ELF-1 (cell line): ENCODE results near the gene NAV2.
"Not testable (repeated sequence)": the region's sequence is repeated elsewhere in the genome, so short reads cannot be mapped to it uniquely, and the experiment has no call there.

Source experiments
- DNase-seq: peaks from one replicate; pipeline ENCODE4 v3.0.0-alpha.2; 2016; ENCODE audit warnings: low read depth, low spot score

NAV2 gene

DNA sequence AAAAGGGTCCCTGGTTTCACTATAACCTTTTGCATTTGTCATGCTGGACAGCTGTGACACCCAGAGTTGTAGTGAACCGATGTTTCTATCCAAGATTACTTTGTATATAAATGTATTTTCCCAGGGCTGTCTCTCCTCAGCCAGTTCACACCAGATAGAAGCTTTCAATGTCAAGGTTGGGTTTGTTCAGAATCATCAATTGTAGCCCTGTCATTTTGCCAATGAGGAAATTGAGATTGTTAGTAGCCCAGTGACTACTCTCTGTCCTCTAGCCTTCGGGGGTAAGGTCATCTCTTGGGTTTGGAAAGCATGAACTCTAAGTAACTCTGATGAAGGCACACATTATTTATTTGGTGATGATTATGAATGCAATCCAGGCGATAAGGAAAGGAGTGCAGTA, 282.0 kb downstream of the NAV2 start:
- DNase-seq: no peak

DNA sequence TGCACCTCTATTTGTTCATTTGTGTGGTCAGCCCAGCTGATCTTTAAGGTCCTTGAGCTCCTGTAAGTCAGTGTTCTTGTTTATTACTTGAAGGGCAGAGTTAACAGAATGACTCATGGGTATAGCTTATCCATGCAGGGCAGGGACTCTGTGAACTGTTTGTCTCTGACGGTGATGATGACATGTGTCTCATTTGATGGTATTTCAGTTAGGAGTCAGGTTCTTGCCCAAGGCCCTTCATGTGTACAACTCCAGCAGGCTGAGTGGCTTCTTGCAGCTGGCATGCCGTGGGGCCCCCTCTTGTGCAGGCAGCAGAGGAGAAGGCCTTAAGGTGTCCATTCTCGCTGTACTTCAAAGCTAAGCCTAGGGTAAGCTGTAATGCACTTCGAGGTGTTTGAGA, 282.5 kb downstream of the NAV2 start:
- peak; percentile 42 for DNase-seq

DNA sequence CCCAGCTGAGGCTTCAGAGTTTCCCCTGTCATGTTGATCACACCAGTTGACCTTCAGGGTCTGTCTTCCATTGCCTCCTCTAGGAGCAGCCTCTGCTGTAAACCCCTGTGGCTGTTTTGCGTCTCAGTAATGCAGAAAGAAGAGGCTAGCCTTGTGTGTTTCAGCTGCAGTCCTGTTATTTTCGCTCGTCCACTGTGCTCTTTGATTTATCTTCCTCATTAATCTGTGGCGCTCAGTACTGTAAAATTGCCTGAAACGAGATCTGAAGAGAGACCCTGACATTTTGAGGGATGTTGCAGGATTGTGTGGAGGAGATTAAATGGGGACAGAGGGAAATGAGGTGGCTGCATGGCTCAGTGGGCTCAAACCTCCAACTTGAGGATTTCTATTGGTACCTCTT, 283.9 kb downstream of the NAV2 start:
- DNase-seq: peak; percentile 39

DNA sequence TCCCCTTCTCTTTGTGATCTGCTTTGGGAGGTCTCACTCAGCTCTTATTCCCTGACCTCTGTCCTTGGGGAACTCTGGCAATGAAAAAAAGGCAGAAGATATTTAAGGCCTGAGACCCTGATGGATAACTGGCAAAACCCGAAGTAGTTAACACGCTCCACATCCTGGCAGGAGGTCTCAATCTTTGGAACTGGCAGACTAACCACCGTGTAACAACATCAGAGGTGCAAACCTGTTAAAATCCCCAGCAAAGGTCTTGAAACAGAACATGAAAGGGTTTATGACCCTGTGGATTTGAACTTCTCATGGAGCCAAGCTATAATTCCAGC, 287.3 kb downstream of the NAV2 start:
- no peak for DNase-seq

DNA sequence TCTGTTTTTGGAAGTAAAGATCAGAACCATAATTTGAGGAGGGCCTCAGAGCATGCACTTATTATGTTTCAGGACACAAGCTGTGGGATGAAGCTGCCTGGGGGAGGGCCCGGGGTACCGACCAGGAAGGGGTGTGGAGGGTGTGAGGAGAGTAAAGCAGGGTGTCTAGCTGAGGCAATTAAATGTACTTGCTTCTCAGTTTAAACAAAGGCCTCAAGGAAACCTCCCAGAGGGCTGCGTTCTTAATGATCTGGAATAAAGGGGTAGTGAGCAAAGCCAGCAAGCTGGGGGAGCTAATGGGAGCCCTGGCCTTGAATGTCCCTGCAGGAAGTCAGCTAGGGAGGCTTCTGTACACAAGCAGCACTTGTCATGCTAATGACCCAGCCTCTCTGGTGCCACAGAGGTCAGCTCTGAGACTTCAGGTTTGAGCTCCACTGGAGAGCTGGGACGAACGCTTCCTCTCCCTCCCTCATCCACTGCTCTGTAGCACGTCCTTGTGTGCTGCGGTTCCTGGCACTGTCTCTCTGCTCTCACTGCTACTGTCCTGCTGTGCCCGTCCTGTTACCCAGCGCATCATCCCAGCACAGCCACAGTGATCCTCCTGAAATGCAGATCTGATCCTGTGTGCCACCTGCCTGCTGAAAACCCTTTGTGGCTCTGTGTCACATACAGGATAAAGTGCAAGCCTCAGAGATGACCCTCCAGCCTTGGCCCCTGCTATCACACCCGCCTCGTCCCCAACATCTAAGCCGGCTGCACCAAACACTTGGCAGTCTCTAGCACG, 287.9 kb downstream of the NAV2 start:
- DNase-seq: peak; percentile 96

DNA sequence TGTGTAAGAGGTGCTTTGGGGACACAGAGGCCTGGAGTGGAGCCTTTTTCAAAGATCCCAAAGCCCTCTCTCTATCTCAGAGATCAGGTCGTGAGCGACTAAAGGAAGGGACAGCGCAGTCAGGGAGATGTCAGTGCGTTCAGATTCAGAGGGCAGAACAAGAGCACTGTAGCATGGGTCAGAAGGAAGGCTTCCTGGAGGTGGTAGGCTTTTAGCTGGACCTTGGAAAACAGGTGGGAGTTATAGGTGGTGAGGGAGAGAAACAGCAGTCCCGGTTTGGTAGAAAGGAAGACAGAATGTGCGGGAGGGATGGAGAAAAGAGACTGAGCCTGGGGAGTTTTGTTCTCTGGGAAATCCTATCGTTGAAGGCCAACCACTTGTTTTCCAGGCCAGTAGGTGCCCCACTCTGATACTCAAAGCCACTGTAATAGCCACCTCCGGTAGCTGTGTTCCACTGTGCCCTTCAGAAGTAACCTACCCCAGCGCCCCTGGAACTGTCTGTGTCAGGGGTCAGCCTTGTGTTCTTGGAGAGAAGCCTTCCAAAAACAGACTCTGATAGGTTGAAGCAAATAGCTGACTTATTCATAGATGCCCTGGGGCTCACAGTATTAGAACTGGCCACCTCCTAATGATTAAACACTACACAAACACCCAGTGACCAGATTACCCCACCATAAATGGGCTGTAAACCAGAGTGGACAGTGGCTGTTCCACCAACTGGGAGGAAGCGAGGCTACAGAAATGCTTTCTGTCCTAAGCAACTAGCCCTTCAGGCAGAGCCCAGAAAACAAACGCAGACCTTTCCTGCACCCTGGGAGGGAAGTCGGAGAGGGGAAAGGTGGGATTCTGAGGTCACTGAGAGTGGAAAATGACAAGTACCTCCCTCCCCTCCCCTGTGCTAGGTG, 289.9 kb downstream of the NAV2 start:
- peak; percentile 73 for DNase-seq

DNA sequence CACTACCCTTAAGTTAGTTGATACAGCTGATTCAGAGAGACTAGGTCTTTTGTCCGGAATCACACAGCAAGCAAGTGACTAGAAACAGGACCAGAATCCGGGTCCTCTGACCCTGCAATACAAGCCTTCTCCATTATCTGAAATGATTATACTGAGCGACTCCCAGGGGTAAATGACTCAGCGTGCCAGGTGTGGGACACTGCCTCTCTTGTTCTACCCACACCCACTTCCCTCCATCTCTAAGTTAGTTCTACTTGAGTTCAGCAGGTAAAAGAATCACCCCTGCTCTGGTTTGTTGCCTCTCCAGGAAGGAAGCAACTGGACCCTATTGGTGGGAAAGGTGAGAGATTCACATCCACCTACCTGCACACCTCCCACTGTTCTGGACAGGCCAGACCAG, 290.7 kb downstream of the NAV2 start:
- no peak for DNase-seq

DNA sequence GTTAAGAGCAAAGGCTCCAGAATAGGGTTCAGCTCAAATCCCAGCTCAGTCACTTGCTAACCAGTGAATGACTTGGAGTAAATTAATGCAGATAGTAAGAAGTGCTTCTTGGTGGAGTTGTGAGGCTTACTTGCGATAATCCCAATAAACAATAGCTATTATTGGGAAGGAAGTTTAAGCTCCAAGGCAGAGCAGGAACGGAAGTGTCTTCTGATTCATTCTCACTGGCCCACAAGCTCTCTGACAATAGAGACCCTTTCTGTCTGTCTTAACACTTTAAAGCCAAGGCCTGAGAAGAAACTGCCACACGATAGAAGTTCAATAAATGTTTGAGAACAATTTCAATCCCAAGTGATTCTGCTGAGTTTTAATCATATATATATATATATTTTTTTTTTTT, 292.2 kb downstream of the NAV2 start:
- no peak for DNase-seq

DNA sequence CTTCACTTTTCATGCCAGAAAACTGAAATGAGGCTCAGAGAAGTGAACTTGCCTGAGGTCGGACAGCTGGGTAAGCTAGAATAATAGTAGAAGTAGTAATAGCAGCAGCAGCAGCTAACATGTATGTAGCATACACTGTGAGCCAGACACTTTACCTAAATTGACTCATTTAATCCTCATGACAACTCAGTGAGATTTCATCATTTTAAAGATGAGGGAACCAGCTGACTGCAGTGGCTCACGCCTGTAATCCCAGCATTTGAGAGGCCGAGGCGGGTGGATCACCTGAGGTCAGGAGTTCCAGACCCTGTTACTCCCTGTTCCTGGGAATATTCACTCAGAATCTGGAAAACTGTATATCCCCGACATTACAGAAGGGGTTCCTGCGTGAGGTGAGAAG, 293.1 kb downstream of the NAV2 start:
- no peak for DNase-seq

DNA sequence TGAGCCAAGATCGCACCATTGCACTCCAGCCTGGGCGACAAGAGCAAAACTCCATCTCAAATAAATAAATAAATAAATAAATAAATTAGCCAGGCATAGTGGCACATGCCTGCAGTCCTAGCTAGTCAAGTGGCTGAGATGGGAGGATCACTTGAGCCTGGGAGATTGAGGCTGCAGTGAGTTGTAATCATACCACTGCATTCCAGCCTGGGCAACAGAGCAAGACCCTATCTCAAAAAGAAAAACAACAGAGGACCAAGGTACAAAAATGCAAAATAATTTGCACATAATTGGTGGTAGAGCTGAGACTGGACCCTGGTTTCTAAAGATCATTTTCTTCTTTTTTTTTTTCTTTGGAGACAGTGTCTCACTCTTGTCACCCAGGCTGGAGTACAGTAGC, 294.0 kb downstream of the NAV2 start:
- DNase-seq: not testable (repeated sequence)

DNA sequence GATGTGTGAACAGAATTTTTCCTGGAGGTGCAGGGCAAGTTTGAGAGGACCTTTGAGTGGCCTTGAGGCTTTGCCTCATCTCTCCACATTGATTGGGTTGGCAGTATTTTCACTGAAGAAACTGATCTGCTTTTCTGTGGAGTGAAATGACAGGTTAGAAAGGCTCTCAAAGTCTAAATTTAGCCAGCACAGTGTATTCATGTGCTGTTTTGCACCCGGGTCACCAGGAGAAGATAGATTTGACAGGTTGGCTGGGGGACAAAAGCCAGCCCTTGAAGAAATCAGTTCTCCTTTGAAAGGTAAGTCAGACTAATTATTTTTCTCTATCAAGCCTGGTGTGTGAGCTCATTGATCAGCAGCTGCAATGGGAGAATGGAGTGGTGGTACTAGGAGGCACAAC, 294.7 kb downstream of the NAV2 start:
- no peak for DNase-seq

DNA sequence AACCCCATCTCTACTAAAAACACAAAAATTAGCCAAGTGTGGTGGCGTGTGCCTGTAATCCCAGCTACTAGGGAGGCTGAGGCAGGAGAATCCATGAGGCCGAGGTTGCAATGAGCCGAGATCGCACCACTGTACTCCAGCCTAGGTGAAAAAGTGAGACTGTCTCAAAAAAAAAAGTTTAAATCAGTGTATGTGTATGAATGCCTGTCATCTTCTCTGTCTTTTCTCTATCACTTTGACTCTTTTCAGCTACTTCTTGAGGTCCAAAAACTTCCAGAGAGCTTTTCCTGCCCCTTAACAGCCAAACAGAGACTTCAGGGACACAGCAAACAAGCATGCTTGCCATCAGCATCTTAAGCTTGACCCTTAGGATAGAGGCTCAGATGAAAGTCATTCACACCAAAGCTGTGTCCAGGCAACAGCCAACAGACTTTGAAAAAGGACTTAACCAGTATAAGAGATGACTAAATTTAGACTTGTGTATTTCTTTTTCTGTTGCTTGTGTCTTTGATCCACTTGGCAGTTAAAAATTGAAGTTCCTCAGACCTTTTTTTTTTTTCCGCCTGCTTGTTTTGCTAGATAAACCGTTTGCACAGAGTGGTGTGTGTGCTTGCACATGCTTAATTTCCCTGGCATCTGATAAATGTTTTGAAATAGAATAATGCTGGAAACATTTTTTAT, 295.7 kb downstream of the NAV2 start:
- no peak for DNase-seq

DNA sequence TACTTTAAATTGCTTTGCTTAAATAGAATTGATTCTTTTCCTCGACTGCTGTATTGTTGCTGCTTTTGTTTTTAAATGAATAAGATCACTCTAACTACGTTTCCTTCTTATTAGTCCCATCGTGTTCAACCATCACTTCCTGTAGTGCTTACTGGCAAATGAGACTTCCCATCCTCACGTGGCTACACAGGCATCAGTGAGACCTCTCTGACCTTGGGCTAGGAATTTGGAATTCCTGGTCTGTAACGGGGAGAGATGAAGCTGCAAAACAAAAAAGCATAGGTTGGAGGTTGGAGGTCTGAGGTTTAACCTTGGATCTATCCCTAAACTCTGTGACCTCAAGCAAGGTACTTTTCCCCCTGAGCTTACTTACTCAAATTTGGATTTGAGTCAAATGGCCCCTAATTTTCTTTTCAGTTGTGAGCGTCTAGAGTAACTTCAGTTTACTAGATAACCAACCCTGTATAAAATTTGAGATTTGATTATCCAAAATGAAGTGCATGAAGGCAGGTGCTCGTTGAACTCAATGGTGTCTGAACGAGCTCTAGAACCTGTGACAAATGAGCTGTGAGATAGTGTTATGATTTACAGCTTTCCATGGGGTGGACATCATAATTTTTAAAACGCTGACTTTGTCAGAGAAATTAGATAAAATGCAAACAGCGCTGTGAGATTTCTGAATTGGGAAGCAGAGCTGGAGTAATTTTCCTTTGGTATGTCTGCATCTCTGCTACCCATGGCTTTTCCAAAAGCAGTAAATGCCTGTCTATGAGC, 296.4 kb downstream of the NAV2 start:
- DNase-seq: no peak

DNA sequence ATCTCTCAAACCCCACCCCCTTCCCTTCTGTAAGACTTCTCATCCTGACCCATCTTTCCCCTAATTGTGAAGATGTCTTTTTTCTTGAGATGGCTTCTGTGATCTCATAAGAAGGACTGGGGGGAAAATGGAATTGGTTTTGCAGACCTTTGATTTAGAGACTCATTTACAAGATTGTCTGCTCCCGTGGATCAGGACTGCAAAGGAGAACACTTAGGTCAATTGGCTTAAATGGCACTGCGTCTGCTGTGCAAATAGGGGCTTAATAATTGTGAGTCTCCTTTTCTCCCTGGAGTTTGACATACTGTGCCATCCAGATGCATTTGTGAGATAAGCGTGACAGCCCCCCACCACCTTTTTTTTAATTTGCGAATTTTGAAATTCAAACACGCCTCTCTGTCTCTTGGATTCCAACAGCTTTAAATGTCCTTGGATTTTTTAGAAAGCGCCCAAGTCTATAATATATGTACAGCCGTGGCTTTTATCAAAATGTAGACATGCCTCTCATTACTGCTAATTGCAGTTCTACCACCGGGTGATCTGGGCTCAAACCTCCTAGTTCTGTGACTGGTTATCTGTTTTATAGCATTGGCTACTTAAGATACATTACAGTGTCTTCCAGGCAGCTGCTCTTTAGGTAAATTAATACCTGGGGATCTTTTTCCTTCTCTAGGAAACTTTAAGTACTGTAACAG, 297.7 kb downstream of the NAV2 start:
- no peak for DNase-seq

DNA sequence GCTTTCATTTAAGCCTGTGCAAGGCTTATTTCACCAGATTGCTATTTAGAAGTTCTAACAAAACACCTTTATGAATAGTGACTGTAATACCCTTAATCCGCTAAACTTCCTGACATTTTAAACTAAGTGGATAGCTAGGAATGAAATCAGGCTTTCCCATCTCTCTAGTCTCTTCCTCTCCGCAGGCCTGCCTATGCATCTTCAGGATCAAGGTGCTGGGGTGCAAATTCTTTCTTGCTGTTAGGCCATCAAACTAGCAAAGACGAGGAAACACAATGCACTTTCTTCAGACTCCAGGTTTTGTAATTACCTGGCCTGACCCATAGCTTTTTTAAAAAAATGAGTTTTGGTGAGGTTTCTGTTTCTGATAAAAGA, 298.2 kb downstream of the NAV2 start:
- no peak for DNase-seq

DNA sequence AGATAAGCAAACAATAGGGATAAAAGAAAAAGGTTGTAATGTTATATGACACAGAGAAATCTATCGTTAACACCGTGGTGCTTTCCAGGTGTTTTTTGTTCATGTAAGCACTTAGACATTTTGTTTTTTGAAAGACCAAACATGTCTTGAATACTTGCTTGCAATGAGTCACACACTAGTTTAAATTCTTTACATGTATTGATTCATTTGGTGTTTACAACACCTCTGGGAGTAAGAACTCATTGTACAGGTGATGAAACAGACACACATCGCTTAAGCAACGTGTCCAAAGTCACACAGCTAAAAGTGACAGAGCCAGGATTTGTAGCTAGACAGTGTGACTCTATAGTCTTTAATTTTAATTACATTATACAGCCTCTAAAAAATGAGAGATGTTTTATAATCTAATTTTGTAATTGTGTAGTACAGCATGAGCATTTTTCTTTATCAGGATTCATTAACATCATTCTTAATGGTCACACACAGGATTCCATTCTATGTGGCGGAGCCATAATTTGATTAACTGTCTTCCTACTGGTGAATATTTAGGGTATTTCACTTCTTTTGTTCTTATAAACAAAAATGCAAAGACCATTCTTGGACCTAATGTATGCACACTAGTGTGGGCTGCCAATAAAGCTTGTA, 298.8 kb downstream of the NAV2 start:
- no peak for DNase-seq

DNA sequence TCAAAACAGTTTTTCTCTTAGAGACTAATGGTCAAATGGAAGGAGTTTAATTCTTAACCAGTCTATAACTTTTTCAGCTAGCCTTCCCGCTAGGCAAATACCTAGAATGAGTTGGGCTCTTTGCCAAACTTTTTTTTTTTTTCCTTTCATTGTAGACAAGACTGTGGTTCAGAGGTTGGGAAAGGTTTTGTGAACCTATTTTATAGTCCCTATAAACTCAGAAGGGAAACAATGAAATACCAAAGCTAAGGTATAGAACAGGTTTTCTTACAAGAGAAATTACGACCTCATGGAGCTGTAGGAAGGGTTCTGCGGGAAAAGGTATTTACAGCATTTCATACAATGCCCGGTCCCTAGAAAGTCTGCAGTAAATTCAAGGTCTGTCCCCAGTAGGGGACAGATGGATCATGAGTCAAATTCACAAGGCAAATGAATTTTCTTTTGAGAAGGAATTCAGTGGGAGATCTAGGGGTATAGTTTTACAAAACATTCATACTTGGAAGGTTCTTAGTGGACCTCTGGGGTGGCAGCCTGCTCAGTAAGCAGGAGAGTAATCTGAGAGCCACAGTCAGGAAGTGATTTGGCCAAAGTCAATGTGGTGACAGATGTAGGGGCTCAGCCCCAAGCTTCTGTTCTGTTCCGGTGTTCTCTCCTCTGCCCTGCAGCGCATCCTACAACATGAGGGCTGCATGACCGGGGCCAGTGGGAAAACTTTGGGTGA, 300.9 kb downstream of the NAV2 start:
- DNase-seq: no peak

DNA sequence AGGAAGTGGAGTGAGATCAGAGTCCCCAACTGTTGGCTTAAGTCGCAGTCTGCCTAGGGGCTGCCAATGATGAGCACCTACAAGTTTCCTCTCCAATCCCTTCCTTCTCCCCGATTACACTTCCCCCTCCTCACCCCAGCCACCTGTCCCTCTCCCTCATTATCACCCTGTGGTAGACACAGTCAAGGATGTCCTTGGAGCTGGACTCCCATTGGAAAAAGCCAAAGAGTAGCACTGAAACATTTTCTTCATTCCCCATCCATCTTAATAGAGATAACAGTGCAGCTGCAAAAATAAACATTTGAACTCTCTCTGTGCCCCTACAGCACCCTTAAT, 301.4 kb downstream of the NAV2 start:
- no peak for DNase-seq

DNA sequence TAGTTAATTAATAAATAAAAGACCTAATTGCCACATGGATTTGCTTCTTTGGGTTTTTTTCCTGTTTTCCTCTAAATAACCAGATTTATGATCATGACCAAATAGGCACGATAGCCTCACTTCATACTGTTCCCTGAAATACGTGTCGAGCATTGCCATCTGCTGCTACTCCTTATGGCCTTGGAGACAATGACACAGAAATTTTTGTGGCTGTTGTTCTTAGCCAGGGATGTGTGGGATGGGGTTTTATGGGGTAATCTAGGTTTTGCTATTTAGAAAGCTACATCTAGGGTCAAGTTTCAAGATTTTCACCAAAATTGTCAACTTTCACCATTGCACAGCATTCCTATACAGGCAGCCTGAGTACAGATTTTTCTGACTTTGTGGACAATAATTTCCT, 302.5 kb downstream of the NAV2 start:
- DNase-seq: no peak
